ENCODE measurements around the gene AHNAK2.

GRCh38 chr14:104979758-104980610, 1.8 kb upstream of the AHNAK2 start:
- TF ChIP-seq CTCF (IDR thresholded peaks at IDR 0.05; ENCODE audit: low read length) (no peak), EZH2 (IDR thresholded peaks at IDR 0.05; ENCODE audit: borderline replicate concordance, low read length) (no peak)
